PC-3 (cell line): Measurements from ENCODE around the gene RFTN2. TPM values are rescaled to one million over a fixed set of nuclear protein-coding genes. Genes with fewer than 3 reads are reported as not detected.

Experiments used
- ATAC-seq: fragments of 200-7000 bp; cut with Tn5 transposase; 2 replicates; pipeline ENCODE4 v1.9.1; 2020; ENCODE audit warnings: mild to moderate bottlenecking, moderate library complexity
- BruUV-seq: library from RNA; stranded (reverse); fragments of 400-500 nt; replicated peaks from 2 replicates; lab custom pipeline; 2021; lab: Mats Ljungman, UMichigan
- CTCF ChIA-PET: fragments of 300-600 bp; sonication (Branson Sonifier 250); formaldehyde crosslinking; loops from one replicate; lab custom pipeline; 2022; ENCODE audit warnings: antibody characterized with exemption; lab: Charles Lee
- POLR2A ChIA-PET: fragments of 300-600 bp; sonication (Branson Sonifier 250); formaldehyde crosslinking; loops from one replicate; lab custom pipeline; 2022; ENCODE audit warnings: antibody characterized with exemption; ENCODE audit not compliant: unreplicated experiment; lab: Charles Lee
- DNase-seq: peaks from one replicate; pipeline ENCODE4 v3.0.0-alpha.2; 2015
- H2AFZ ChIP-seq: fragments of 300-600 bp; sonication (generic); 2 replicates; pipeline ENCODE4 v1.6.0; 2016; ENCODE audit warnings: antibody characterized with exemption, low read length
- H3F3A ChIP-seq: fragments of 300-600 bp; sonication (generic); one replicate; pipeline ENCODE4 v1.6.0; 2017; ENCODE audit warnings: antibody characterized with exemption, low read length, control low read depth, mild to moderate bottlenecking; ENCODE audit not compliant: unreplicated experiment
- H3K27ac ChIP-seq: fragments of 300-600 bp; sonication (generic); 2 replicates; pipeline ENCODE4 v1.5.1; 2016; ENCODE audit warnings: mild to moderate bottlenecking, low read length
- H3K27me3 ChIP-seq: fragments of 300-600 bp; sonication (generic); 2 replicates; pipeline ENCODE4 v1.6.1; 2016; ENCODE audit warnings: low read length, mixed read lengths
- H3K36me3 ChIP-seq: fragments of 300-600 bp; sonication (generic); 2 replicates; pipeline ENCODE4 v1.6.1; 2016; ENCODE audit warnings: low read depth, mixed run types, low read length, mixed read lengths
- H3K4me1 ChIP-seq: fragments of 300-600 bp; sonication (generic); 2 replicates; pipeline ENCODE4 v1.5.1; 2016; ENCODE audit warnings: low read length; ENCODE audit not compliant: insufficient read depth
- H3K4me2 ChIP-seq: fragments of 300-600 bp; sonication (generic); 2 replicates; pipeline ENCODE4 v1.6.0; 2016; ENCODE audit warnings: low read length
- H3K4me3 ChIP-seq: fragments of 300-600 bp; sonication (generic); 2 replicates; pipeline ENCODE4 v1.5.1; 2016; ENCODE audit warnings: mild to moderate bottlenecking, low read length, mixed read lengths
- H3K79me2 ChIP-seq: fragments of 300-600 bp; sonication (generic); 2 replicates; pipeline ENCODE4 v1.6.1; 2017; ENCODE audit warnings: low read length, mixed read lengths
- H3K9ac ChIP-seq: fragments of 300-600 bp; sonication (generic); 2 replicates; pipeline ENCODE4 v1.6.0; 2016; ENCODE audit warnings: mild to moderate bottlenecking, low read length
- H3K9me2 ChIP-seq: fragments of 300-600 bp; sonication (generic); replicated peaks from 2 replicates; pipeline ENCODE4 v1.6.1; 2016; ENCODE audit warnings: mixed run types, low read length, mixed read lengths
- H3K9me3 ChIP-seq: fragments of 300-600 bp; sonication (generic); 2 replicates; pipeline ENCODE4 v1.6.1; 2016; ENCODE audit warnings: low read length, mixed read lengths
- H4K20me1 ChIP-seq: fragments of 300-600 bp; sonication (generic); 2 replicates; pipeline ENCODE4 v1.6.1; 2016; ENCODE audit warnings: low read length, mixed read lengths
- CTCF ChIP-seq: fragments of 300-600 bp; sonication (generic); conservative IDR thresholded peaks from 2 replicates; pipeline ENCODE4 v1.5.1; 2017; ENCODE audit warnings: antibody characterized with exemption, low read depth, mild to moderate bottlenecking, low read length
- EZH2 ChIP-seq: fragments of 300-600 bp; sonication (generic); IDR thresholded peaks from one replicate; pipeline ENCODE4 v1.6.1; 2017; ENCODE audit warnings: antibody characterized with exemption, mild to moderate bottlenecking, low read length; ENCODE audit not compliant: unreplicated experiment
- EZH2phosphoT487 ChIP-seq: fragments of 300-600 bp; sonication (generic); IDR thresholded peaks from 2 replicates; pipeline ENCODE4 v1.6.1; 2018; ENCODE audit warnings: mild to moderate bottlenecking, antibody characterized with exemption, low read length, borderline replicate concordance
- intact Hi-C: fragments of 100-400 bp; cut with micrococcal nuclease; formaldehyde crosslinking; loops from 2 replicates; pipeline ENCODE4 v1.9.0; 2023
- total RNA-seq: library from RNA; depleted of rRNA; stranded (reverse); fragments of >200 nt; gene quantifications from 2 replicates; pipeline ENCODE4 v1.2.3, GENCODE V29; 2014

The RFTN2 gene
- total RNA-seq, 1 experiment from 2014 or later = 0.07 TPM

- Histone ChIP-seq H4K20me1 (no peaks in the 10 kb centered on the region), H2AFZ (no peak overlapping the region), H3K36me3 (no peaks in the 10 kb centered on the region), H3K27ac (no peak overlapping the region), H3K4me2 (no peak overlapping the region), H3K4me1 (peaks cover 6% of the 10 kb centered on the region), H3K27me3 (no peaks in the 10 kb centered on the region), H3K9me2 (no peaks in the 10 kb centered on the region), H3K4me3 (no peak overlapping the region), H3F3A (no peaks in the 10 kb centered on the region), H3K9ac (no peak overlapping the region), H3K9me3 (no peaks in the 10 kb centered on the region), H3K79me2 (no peaks in the 10 kb centered on the region)
- ATAC-seq = peak; percentile 87
- TF ChIP-seq CTCF (no peak), EZH2 (no peak), EZH2phosphoT487 (no peak)
- CTCF ChIA-PET = no interaction called here
- DNase-seq = peak; percentile 29
- POLR2A ChIA-PET = no interaction called here
- no TSS peak for BruUV-seq
- intact Hi-C loops = no loop called here
Measured at GRCh38 chr2:197677483-197677882, 2.1 kb upstream of the RFTN2 start.

- H3K9me2 ChIP-seq = no peaks in the 10 kb centered on the region
- no peaks in the 10 kb centered on the region for H4K20me1 ChIP-seq
- no peaks in the 10 kb centered on the region for H3F3A ChIP-seq
- ChIA-PET POLR2A (no interaction called here), CTCF (no interaction called here)
- no peak for TF ChIP-seq EZH2
- TF ChIP-seq CTCF = no peak
- no peak for TF ChIP-seq EZH2phosphoT487
- peaks cover 6% of the 10 kb centered on the region for H3K4me1 ChIP-seq
- no peaks in the 10 kb centered on the region for H3K27me3 ChIP-seq
- ATAC-seq (no peak; the same call in 1 of the 2 replicates), DNase-seq (no peak)
- H3K36me3 ChIP-seq = no peaks in the 10 kb centered on the region
- H3K9me3 ChIP-seq = no peaks in the 10 kb centered on the region
- intact Hi-C loops = no loop called here
- H3K4me3 ChIP-seq = no peak overlapping the region
- H3K27ac ChIP-seq = no peak overlapping the region
- H3K9ac ChIP-seq = no peak overlapping the region
- BruUV-seq = no TSS peak
- no peaks in the 10 kb centered on the region for H3K79me2 ChIP-seq
- no peak overlapping the region for H2AFZ ChIP-seq
- H3K4me2 ChIP-seq = no peak overlapping the region
Measured at GRCh38 chr2:197677056-197677455, 1.7 kb upstream of the RFTN2 start.

- H3K4me1 ChIP-seq = peaks cover 6% of the 10 kb centered on the region
- no TSS peak for BruUV-seq
- ATAC-seq (no peak), DNase-seq (no peak)
- TF ChIP-seq EZH2 (no peak), CTCF (no peak), EZH2phosphoT487 (no peak)
- H3K4me3 ChIP-seq = no peak overlapping the region
- no peaks in the 10 kb centered on the region for H3K9me2 ChIP-seq
- H3K27ac ChIP-seq = no peak overlapping the region
- POLR2A ChIA-PET = no interaction called here
- no peaks in the 10 kb centered on the region for H3F3A ChIP-seq
- no peaks in the 10 kb centered on the region for H3K36me3 ChIP-seq
- H2AFZ ChIP-seq = no peak overlapping the region
- no peaks in the 10 kb centered on the region for H3K79me2 ChIP-seq
- H3K9ac ChIP-seq = no peak overlapping the region
- H4K20me1 ChIP-seq = no peaks in the 10 kb centered on the region
- no peaks in the 10 kb centered on the region for H3K27me3 ChIP-seq
- no peaks in the 10 kb centered on the region for H3K9me3 ChIP-seq
- CTCF ChIA-PET = no interaction called here
- intact Hi-C loops = no loop called here
- no peak overlapping the region for H3K4me2 ChIP-seq
Measured at GRCh38 chr2:197675711-197676188, 363 bp upstream of the RFTN2 start.
